ENCODE measurements around the gene TIMP2.

Gene TIMP2

DNA sequence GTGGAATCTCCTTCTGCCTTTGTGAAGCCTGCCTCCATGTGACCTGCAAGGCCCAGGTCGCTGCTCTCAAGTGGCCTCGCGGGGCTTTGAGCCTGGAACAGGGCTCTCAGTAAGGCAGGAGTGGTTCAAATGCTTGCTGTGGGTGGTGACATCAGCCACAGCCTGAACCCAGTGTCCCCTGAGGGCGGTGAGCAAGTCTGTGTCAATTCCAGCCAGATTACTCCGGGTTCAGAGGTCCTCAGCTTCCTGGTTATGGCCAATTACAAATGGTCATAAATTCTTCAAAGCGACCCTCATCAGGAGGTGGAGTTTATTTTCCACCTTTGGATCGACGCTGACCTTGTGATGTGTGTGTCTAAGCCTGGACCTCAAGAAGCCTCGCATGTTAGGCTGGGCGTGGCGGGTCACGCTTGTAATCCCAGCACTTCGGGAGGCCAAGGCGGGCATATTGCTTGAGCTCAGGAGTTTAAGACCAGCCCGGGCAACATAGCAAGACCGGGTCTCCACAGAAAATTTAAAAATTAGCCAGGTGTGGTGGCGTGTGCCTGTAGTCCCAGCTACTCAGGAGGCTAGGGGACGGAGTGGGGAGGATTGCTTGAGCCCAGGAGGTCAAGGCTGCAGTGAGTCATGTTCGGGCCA lies 37.3 kb upstream of the TIMP2 start:
- Histone ChIP-seq H3K36me3 (ENCODE audit: control insufficient read depth, low read length) (no peaks in the 10 kb centered on the region), H3K27me3 (ENCODE audit: control insufficient read depth, low read length) (no peaks in the 10 kb centered on the region), H4K20me1 (ENCODE audit: control insufficient read depth, insufficient read depth, low read depth, low read length) (0 out of 2 replicates have a peak, but pooled peaks cover 4% of the 10 kb centered on the region), H3K4me3 (ENCODE audit: low read length) (no peak overlapping the region), H3K9me2 (replicated peaks; ENCODE audit: control insufficient read depth, low read length) (no peaks in the 10 kb centered on the region), H3K9me3 (ENCODE audit: control insufficient read depth, insufficient read depth, low read length) (no peaks in the 10 kb centered on the region), H3K4me1 (ENCODE audit: control insufficient read depth, low read length) (peaks cover 29% of the 10 kb centered on the region), H3K79me2 (ENCODE audit: control insufficient read depth, low read length) (no peaks in the 10 kb centered on the region), H3F3A (ENCODE audit: control insufficient read depth, insufficient read depth) (no peaks in the 10 kb centered on the region), H3K4me2 (ENCODE audit: low read length) (no peak overlapping the region), H3K27ac (ENCODE audit: low read depth, low read length) (no peak overlapping the region)
- TF ChIP-seq, protein P1, sequence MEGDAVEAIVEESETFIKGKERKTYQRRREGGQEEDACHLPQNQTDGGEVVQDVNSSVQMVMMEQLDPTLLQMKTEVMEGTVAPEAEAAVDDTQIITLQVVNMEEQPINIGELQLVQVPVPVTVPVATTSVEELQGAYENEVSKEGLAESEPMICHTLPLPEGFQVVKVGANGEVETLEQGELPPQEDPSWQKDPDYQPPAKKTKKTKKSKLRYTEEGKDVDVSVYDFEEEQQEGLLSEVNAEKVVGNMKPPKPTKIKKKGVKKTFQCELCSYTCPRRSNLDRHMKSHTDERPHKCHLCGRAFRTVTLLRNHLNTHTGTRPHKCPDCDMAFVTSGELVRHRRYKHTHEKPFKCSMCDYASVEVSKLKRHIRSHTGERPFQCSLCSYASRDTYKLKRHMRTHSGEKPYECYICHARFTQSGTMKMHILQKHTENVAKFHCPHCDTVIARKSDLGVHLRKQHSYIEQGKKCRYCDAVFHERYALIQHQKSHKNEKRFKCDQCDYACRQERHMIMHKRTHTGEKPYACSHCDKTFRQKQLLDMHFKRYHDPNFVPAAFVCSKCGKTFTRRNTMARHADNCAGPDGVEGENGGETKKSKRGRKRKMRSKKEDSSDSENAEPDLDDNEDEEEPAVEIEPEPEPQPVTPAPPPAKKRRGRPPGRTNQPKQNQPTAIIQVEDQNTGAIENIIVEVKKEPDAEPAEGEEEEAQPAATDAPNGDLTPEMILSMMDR (IDR thresholded peaks at IDR 0.05; ENCODE audit: low read depth, low read length, poor library complexity, severe bottlenecking), result no peak
- no peak for TF ChIP-seq EZH2phosphoT487 (IDR thresholded peaks at IDR 0.05; ENCODE audit: borderline replicate concordance, low read length)

- Histone ChIP-seq H3K9me3 (ENCODE audit: control insufficient read depth, insufficient read depth, low read length) (no peaks in the 10 kb centered on the region), H3K79me2 (ENCODE audit: control insufficient read depth, low read length) (no peaks in the 10 kb centered on the region), H4K20me1 (ENCODE audit: control insufficient read depth, insufficient read depth, low read depth, low read length) (0 out of 2 replicates have a peak, but pooled peaks cover 4% of the 10 kb centered on the region), H3K4me1 (ENCODE audit: control insufficient read depth, low read length) (peaks cover 27% of the 10 kb centered on the region), H3K27me3 (ENCODE audit: control insufficient read depth, low read length) (no peaks in the 10 kb centered on the region), H3K36me3 (ENCODE audit: control insufficient read depth, low read length) (no peaks in the 10 kb centered on the region), H3F3A (ENCODE audit: control insufficient read depth, insufficient read depth) (no peaks in the 10 kb centered on the region), H3K4me3 (ENCODE audit: low read length) (no peak overlapping the region), H3K9me2 (replicated peaks; ENCODE audit: control insufficient read depth, low read length) (no peaks in the 10 kb centered on the region), H3K4me2 (ENCODE audit: low read length) (no peak overlapping the region), H3K27ac (ENCODE audit: low read depth, low read length) (no peak overlapping the region)
- no peak for TF ChIP-seq EZH2phosphoT487 (IDR thresholded peaks at IDR 0.05; ENCODE audit: borderline replicate concordance, low read length)
- TF ChIP-seq, protein P1 (IDR thresholded peaks at IDR 0.05; ENCODE audit: low read depth, low read length, poor library complexity, severe bottlenecking), result no peak
Measured at GRCh38 chr17:78961571-78961970, 36.4 kb upstream of the TIMP2 start.

GRCh38 chr17:78960928-78961327 lies 35.7 kb upstream of the TIMP2 start:
- no peaks in the 10 kb centered on the region for H3F3A ChIP-seq (ENCODE audit: control insufficient read depth, insufficient read depth)
- H3K9me2 ChIP-seq (replicated peaks; ENCODE audit: control insufficient read depth, low read length), result no peaks in the 10 kb centered on the region
- no peak overlapping the region for H3K4me2 ChIP-seq (ENCODE audit: low read length)
- no peak overlapping the region for H3K4me3 ChIP-seq (ENCODE audit: low read length)
- TF ChIP-seq, protein P1 (IDR thresholded peaks at IDR 0.05; ENCODE audit: low read depth, low read length, poor library complexity, severe bottlenecking), result no peak
- no peak for TF ChIP-seq EZH2phosphoT487 (IDR thresholded peaks at IDR 0.05; ENCODE audit: borderline replicate concordance, low read length)
- H3K79me2 ChIP-seq (ENCODE audit: control insufficient read depth, low read length), result no peaks in the 10 kb centered on the region
- H3K27ac ChIP-seq (ENCODE audit: low read depth, low read length), result no peak overlapping the region
- no peaks in the 10 kb centered on the region for H3K9me3 ChIP-seq (ENCODE audit: control insufficient read depth, insufficient read depth, low read length)
- H3K27me3 ChIP-seq (ENCODE audit: control insufficient read depth, low read length), result no peaks in the 10 kb centered on the region
- H3K36me3 ChIP-seq (ENCODE audit: control insufficient read depth, low read length), result no peaks in the 10 kb centered on the region
- H3K4me1 ChIP-seq (ENCODE audit: control insufficient read depth, low read length), result peaks cover 21% of the 10 kb centered on the region
- 0 out of 2 replicates have a peak, but pooled peaks cover 4% of the 10 kb centered on the region for H4K20me1 ChIP-seq (ENCODE audit: control insufficient read depth, insufficient read depth, low read depth, low read length)

Data from DOHH2 (cell line).